AG09319 (cell line): ENCODE measurements around the gene SND1.

ENCODE experiments used
- DNase-seq: peaks from one replicate; pipeline ENCODE4 v3.0.0-alpha.2; 2010; ENCODE audit warnings: low read depth; ENCODE audit errors: extremely low read depth
- CTCF ChIP-seq: IDR thresholded peaks from 2 replicates; pipeline ENCODE4 v1.5.1; 2011; ENCODE audit warnings: low read depth, mild to moderate bottlenecking, inconsistent platforms, low read length, moderate library complexity

The SND1 gene

GRCh38 chr7:127704211-127704610 is 52.2 kb downstream of the SND1 start:
- TF ChIP-seq CTCF: no peak

DNA sequence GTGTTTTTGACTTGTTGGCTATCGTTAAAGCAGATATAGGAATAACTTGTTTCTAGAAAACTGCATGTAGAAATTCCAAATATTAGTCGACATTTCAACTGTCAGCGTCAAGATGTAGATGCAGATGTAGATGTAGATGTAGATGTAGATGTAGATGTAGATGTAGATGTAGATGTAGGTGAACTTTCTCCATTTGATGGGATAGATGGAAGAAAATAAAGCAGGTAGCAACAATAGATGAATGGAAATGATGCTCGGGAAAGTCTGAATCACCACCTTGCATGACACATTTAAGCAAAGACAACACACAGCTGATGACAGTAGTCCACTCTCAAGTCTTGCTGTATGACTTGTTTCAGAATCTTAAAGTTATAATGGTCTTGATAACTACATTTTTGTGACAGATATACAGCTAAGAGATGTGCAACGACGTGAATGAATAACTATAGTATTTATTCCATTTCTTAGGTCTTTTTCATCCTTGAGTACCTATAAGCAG is 53.5 kb downstream of the SND1 start:
- no peak for TF ChIP-seq CTCF
- DNase-seq: no peak

More at GRCh38 chr7:127704211-127704610, 52.2 kb downstream of the SND1 start:
- DNase-seq: no peak

- TF ChIP-seq CTCF: no peak
- no peak for DNase-seq
Observed at GRCh38 chr7:127706766-127707165, 54.8 kb downstream of the SND1 start.

DNA sequence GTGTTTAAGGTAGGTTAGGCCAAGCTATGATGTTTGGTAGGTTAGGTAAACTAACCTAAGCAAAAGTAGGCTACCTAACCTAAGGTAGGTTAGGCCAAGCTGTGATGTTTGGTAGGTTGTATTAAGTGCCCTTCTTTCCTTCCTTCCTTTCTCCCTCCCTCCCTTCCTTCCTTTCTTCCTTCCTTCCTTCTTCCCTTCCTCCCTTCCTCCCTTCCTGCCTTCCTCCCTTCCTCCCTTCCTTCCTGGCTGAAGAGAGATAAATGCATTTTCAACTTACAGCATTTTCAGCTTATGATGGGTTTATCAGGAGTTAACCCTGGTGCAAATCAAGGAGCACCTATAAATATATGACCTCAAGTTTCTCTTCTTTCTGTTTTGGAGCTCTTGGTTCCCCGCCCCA is 56.2 kb downstream of the SND1 start:
- DNase-seq: no peak
- TF ChIP-seq CTCF: no peak

- peak; percentile 77 for DNase-seq
- TF ChIP-seq CTCF: peak; percentile 61
Observed at GRCh38 chr7:127708788-127709187, 56.8 kb downstream of the SND1 start.

- no peak for DNase-seq
- no peak for TF ChIP-seq CTCF
Observed at GRCh38 chr7:127710635-127711034, 58.6 kb downstream of the SND1 start.

DNA sequence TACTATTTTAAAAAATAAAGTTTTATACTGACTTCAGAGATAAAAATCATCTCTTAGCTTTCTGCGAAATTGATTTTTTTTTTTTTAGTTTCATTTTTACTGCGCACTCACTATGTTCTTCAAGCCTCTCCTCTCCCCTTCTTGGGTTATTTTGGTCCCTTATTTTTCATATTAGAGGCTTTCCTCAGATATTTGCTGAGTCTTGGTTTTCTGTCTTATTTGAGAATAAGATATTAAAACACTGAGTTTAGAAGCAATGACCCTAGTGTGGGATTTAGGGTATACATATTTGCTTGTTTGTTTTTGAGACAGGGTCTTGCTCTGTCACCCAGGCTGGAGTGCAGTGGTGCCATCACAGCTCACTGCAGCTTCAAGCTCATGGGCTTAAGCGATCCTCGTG is 59.9 kb downstream of the SND1 start:
- no peak for DNase-seq
- no peak for TF ChIP-seq CTCF
